Suprapubic skin (tissue), 3 donors: ENCODE results near the gene OR2AG2.

Experiments
- CTCF ChIP-seq, 2 donors: fragments of 200-600 bp in 1 of 2; fragments of 450-650 bp in 1 of 2; sonication (generic) in 1 of 2; IDR thresholded peaks; one replicate each; pipeline ENCODE4 v1.5.1; 2016 to 2019; ENCODE audit warnings: antibody characterized with exemption in 2 of 2, mild to moderate bottlenecking in 1 of 2, moderate library complexity in 1 of 2
- POLR2A ChIP-seq, 2 donors: fragments of 450-650 bp; IDR thresholded peaks; one replicate each; pipeline ENCODE4 v1.6.1; 2017; ENCODE audit warnings: antibody characterized with exemption in 2 of 2, mild to moderate bottlenecking in 2 of 2, moderate library complexity in 2 of 2

GRCh38 chr11:6813656-6814055, 41.9 kb upstream of the OR2AG2 start:
- TF ChIP-seq CTCF (IDR thresholded peaks at IDR 0.05) (no peak), POLR2A (IDR thresholded peaks at IDR 0.05) (no peak)
